ENCODE measurements around the gene PRSS36.
"Not testable (repeated sequence)": the region's sequence is repeated elsewhere in the genome, so short reads cannot be mapped to it uniquely, and the experiment has no call there.

Gene PRSS36

DNA sequence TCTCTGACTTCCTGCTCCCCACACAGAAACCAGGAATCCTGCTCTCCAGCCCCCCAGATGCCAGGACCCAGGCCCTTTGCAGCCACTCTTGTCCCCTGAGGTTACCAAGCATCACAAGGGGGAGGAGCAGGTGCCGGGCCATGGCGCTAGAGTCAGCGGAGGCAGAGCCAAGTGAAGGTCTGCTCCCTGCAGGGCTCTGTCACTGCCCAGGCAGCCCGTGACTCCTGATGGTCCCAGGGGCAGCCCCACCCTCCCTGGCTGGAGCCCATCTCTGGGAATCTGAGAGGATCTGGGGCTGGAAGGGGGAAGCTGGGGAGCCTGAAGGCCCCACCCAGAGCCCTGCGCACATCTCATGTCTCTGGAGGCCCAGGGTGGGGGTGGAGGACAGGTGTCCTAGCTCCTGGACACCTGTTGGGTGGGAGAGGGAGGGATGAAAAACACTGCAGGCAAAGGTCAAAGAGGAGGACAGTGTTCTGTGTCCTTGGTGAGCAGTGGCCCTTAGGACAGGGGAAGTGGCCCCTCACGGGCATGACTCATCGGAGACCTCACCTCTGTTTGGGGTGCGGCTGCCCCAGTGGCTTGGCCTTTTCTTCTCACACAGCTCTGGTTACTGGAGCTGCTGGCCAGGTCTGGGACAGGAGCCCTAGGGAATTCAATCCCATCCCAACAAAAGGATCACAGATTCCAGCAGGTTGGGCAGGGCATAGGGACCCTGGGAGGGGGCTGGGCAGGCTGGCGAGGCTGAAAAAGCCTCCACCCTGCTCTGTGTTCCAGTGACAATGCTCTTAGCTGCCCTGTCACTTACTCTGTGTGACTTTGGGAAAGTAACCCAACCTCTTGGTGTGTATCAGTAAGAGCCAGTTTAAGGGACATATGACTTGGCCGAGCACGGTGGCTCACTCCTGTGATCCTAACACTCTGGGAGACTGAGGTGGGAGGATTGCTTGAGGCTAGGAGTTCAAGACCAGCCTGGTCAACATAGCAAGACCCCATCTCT is at the start of gene PRSS36:
Gene PRSS36, minus strand, starts transcription at position 173 of the 997 bp plus-strand sequence. Its CDS starts 31 bp downstream, at position 142.
- no peak for DNase-seq (ENCODE audit: low read depth in 2 of 2, low spot score in 1 of 2)

DNA sequence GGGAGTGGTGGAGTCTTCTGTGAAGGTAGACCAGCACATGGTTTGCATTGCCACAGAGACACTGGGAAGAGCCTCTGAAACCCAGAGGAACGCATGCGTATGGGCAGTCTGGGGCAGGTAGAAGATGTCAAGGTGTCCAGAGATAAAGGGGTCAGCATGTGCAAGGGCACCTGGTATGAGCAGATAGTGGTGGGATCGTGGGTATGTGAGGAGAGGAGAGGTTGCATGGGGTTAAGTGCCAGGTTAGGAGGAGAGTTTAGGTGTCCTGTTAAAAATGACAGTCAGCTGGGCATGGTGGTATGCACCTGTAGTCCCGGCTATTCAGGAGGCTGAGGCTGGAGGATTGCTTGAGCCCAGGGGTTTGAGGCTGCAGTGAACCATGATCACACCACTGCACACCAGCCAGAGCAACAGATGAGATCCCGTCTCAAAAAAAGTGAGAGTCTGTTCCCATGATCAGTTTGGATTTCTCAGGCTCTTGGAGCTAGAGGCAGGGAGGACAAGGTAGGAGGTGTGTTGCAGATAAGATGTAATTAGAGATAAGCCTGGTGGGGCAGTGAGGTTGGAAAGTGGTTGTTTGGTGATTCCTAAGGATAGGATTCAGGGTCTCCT is 49.7 kb upstream of the PRSS36 start:
- DNase-seq (ENCODE audit: low read depth in 2 of 2, low spot score in 1 of 2) = no peak

DNA sequence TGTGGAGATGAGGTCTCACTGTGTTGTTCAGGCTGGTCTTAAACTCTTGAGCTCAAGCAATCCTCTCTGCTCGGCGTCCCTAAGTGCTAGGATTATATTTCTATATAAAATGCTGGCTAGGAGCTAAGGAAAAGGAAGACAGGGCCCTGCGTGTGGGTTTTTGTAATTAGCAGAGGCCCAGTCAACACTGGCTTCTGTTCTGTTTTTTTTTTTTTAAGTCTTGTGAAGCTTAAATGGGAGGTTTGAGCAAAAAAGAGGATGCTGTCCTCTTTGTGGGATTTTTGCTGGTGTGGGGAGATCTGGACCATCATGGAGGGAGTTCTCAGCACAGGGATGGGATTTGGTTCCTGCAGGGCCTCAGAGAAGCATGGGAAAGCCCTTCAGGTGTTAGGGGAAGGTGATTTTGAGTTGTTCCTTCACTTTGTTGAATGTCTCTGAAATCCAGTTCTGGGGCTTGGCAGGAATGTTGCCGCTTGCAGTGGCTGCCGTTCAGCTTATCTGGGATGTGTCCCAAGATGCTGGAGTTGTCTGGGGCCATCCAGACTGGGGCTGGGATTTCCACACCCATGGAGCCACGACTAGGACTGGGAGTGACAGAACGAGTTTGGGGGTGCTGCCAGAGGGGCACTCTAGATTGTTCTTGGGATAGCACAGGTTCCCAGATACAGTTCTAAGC is 48.5 kb upstream of the PRSS36 start:
- no peak for DNase-seq (ENCODE audit: low read depth in 2 of 2, low spot score in 1 of 2)

DNA sequence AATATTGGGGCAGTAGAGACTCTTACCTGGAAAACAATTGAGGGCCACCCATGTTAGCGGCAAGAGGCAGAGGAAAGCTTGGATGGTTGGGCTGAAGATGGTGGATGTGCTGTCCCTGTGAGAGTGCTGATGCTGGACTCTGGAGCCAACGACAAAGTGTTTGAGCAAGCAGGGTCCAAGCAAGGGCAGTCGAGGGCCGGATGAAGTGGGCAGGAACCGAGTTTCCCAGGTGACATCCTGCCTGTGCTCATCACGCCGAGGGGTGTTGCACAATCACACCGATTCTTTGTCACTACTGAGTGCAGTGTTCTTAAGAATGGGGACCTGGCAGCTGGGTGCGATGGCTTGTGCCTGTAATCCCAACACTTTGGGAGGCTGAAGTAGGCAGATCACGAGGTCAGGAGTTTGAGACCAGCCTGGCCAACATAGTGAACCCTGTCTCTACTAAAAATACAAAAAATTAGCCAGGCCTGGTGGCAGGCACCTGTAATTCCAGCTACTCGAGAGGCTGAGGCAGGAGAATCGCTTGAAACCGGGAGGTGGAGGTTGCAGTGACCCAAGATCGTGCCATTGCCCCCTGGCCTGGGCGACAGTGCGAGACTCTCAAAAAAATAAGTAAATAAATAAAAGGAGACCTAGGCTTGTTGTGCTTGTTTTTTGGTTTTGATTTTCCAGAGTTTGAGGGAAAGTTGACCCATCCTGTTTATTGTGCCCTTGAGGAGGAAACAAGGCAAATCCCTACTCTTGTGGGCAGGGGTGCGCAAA is 46.6 kb upstream of the PRSS36 start:
- DNase-seq (ENCODE audit: low read depth in 2 of 2, low spot score in 1 of 2) = no peak

DNA sequence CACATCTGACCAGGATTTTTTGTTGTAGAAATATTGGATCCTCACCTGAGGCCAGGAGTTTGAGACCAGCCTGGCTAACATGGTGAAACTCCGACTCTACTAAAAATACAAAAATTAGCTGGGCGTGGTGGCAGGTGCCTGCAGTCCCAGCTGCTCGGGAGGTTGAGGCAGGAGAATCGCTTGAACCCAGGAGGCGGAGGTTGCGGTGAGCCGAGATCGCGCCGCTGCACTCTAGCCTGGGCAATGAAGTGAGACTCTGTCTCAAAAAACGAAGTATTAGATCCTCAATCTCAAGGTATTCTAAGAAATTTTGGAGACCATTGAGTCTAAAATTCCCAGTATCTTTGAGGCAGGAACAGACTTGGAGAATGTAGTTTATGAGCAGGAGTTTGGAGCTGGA is 46.0 kb upstream of the PRSS36 start:
- not testable (repeated sequence) for DNase-seq (ENCODE audit: low read depth in 2 of 2, low spot score in 1 of 2)

DNA sequence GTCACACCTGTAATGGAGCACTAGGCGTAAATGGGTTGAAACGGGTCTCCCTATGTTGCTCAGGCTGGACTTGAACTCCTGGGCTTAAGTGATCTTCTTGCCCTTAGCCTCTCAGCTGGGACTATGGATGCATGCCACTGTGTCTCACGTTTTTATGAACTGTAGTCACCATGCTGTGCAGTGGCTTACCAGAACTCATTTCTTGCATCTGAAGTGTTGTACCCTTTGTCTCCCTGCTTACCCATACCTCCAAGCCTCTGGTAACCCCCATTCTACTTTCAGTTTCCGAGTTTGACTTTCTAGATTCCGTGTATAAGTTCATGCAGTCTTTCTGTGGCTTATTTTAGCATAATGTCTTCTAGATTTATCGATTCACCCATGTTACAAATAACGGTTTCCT is 45.0 kb upstream of the PRSS36 start:
- DNase-seq (ENCODE audit: low read depth in 2 of 2, low spot score in 1 of 2) = no peak

DNA sequence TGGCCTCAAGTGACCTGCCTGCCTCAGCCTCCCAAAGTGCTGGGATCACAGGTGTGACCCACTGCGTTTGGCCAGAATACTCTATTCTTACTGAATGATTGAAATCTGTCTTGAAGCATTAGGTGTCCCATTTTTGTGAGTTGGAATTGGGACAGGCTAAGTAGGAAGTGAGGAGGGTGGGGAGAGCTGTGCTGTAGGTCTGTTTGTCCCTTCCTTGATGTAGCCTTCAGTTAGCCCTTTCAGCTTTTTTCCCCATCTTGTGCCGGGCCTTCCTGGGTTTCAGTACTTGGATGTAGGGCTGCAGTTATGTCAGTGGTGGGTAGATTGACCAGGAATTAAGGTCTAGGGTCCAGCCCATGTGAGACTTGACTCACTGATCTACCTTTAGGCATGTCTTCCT is 44.0 kb upstream of the PRSS36 start:
- DNase-seq (ENCODE audit: low read depth in 2 of 2, low spot score in 1 of 2) = no peak

DNA sequence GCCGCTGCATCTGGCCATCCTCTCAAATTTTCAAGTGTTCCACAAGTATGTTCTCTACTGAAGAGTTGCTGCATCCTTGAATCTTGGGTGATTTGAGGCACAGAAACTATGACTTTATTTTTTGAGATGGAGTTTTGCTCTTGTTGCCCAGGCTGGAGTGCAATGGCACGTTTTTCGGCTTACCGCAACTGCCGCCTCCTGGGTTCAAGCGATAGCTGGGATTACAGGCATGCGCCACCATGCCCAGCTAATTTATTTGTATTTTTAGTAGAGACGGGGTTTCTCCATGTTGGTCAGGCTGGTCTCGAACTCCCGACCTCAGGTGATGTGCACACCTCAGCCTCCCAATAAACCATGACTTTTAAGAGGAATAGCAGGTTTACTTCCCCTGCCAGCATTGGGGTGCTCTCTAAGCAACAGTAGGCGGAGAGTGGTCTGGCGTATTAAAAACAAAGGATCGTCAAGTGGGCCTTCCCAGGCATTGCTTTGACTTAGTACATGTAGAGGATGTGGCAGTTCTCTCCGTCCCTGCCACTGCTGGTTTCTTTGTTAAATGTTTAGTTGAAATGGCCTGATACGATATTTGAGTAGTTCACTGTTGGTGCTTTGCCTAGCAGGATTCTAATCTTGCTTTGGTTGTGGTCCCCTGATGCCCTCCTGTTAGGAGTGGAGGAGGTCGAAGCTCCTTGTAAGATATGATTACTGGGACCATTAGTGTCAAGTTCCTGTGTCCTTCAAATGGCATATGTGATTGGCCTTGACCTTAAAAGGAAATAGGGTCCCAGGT is 43.2 kb upstream of the PRSS36 start:
- no peak for DNase-seq (ENCODE audit: low read depth in 2 of 2, low spot score in 1 of 2)

DNA sequence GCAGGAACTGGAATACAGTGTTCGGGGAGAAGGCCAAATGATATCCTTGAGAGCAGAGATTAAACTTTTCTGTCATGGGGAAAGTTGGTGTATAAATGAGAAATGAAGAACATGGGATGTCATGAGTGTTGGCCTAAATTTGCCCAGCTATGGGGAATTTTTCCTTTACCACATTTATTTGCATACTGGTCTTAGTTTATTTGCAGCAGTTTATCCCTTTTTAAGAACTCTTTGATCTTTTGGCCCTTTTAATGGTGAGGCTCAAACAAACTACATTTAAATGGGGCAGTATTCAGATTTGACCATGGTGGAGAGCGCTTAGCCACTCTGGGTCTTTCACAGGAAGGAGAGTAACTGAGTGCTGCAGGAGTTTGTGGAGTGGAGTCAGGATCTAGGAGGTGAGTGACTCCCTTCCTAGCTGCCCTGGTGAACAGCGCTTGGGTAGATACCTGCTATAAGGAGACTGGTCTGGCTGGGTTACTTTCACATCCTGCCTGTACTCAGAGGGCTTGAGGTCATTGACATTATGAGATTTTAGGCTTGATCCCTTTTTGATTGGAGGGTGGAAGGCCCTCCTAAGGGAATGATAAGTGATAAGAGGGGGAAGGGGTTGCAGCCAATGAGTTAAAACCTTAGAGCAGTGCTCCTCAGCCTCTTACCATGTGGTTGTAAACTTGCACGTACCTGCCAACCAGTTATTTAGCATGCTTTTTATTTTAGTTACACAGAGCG is 42.0 kb upstream of the PRSS36 start:
- no peak for DNase-seq (ENCODE audit: low read depth in 2 of 2, low spot score in 1 of 2)

DNA sequence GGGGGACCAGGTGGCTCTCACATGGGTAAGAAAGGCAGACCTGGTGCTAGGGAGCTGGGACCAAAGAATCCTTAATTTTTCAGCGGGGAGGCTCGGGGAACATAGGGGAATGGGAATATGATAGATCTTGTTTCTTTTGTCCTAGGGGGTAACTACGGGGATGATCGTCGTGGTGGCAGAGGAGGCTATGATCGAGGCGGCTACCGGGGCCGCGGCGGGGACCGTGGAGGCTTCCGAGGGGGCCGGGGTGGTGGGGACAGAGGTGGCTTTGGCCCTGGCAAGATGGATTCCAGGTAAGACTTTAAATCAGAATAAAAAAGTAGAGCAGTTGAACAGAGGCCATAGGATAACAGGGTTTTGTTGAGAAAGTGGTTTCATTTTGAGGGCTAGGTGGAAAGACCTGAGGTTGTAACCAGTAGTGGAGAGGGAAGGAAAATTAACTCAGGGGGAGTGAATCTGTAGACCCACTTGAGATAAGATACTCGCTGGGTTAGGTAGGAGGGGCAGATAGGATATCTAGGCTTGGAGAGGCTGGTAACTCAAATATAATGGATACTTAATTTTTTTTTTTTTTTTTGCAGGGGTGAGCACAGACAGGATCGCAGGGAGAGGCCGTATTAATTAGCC is 41.1 kb upstream of the PRSS36 start:
- DNase-seq (ENCODE audit: low read depth in 2 of 2, low spot score in 1 of 2) = no peak

DNA sequence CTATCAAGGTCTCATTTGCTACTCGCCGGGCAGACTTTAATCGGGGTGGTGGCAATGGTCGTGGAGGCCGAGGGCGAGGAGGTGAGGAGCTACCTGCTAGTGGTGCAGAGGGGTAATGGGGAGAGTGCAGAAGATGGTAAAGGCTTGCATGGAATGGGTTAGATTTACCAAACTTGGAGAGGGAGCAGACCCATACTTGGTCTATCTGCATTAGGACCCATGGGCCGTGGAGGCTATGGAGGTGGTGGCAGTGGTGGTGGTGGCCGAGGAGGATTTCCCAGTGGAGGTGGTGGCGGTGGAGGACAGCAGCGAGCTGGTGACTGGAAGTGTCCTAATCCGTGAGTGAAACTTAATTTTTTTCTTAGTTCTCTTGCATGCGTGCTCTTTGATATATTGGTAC is 40.2 kb upstream of the PRSS36 start:
- no peak for DNase-seq (ENCODE audit: low read depth in 2 of 2, low spot score in 1 of 2)

DNA sequence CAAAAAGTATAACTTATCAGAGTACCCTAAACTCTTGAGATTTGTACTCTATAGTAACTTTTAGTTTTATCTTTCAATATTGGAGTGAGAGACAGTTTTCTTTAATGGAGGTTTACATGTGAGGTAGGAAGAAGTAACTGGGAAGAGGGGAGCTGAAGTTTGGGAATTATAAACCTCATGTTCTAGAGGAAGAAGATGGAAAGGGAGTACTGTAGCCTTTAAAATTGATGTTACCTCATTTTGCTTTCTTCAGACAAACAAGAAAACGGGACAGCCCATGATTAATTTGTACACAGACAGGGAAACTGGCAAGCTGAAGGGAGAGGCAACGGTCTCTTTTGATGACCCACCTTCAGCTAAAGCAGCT is 39.5 kb upstream of the PRSS36 start:
- DNase-seq (ENCODE audit: low read depth in 2 of 2, low spot score in 1 of 2) = no peak

DNA sequence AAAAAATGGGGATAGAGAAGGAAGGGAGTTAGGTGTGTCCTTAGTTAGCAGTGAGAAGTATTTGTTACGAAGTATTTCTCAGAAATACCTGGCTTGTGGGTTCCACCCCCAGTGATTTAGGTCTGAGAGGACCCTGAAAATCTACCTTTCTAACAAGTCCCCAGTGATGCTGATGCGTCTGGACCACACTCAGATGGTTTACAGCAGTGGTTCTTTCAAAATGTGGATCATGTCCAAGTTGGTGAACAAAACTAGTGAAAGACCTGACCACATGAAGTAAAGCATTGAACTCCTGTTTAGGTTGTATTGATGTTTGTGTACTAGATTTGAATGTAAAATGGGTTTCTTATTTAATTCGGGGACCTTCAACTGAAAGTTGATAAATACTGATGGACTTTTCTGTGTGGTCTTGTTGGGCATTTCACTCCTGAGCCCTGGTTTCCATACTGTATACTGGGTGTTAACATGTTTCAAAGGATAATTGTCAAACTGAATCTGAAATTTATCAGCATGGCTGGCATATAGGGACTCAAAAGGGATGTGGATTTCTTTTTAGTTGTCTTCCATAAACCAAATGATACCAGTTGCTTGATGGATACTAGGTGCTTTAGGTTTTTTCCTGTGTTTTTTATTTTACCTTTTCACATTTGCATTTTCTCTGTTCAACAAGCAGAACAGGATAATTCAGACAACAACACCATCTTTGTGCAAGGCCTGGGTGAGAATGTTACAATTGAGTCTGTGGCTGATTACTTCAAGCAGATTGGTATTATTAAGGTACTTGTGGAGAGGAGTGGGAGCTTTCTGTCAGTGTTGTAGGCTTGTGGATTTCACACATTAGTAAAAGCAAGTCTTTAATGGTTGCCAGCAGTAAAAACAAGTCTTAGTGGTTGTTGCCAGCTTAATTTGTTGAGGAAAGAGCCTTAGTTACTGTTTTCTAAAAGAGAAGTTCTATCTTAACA is 38.9 kb upstream of the PRSS36 start:
- no peak for DNase-seq (ENCODE audit: low read depth in 2 of 2, low spot score in 1 of 2)

DNA sequence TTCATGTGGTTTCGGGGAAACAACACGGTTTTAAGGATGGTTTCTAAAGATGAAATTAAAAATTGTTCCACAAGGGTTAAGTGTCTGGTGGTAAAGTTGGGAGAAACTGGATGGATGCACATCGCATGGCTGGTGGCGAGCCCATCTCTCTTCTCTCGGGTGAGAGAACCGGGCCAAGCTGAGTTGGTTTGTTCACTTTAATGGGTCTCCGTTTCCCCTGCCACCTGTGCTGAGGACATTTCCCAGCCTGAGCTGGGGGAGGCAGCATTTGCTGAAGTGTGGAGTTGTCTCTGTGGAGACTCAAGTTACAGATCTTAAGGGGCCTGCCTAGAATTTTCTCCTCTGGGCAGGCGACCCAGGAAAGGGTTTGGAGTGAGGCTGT is 37.9 kb upstream of the PRSS36 start:
- no peak for DNase-seq (ENCODE audit: low read depth in 2 of 2, low spot score in 1 of 2)

DNA sequence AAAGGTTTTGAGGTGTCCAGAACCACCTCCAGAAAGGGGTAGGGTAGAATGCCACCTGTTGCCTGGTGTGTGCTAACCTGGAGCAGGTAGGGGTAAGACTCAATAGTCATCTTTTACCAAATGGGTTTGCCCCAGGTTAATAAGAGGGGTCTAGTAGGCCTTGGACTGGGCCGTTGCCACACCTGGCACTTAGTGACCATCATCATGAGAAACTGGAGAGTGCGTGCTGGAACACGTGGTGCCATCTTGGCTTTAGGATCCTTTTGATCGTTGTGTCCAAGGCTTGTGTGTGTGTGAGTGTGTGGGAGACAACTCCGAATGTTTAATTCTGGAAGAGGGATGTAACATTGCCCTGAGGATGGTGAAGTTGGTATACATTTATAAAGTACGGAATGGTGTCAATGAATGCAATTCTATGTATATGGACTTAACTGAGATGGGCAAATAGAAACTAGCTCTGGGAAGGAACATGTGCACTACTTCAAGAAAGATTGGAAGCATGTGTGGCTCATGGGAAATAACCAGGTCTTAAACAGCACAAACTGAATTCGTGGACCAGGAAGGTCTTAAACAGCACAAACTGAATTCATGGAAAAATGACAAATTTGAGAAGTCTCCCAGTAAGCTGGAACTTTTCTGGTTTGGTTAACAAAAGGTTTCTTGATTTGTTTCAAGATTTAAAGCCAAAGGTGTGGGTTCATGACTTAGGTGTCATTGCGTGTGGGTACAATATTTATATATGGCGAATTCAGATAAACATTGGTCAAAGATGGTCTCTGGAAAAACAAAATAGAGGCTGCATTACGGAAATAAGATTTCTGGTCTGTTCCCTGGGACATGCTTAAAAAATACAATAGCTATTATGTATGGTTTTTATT is 37.3 kb upstream of the PRSS36 start:
- DNase-seq (ENCODE audit: low read depth in 2 of 2, low spot score in 1 of 2) = no peak

DNA sequence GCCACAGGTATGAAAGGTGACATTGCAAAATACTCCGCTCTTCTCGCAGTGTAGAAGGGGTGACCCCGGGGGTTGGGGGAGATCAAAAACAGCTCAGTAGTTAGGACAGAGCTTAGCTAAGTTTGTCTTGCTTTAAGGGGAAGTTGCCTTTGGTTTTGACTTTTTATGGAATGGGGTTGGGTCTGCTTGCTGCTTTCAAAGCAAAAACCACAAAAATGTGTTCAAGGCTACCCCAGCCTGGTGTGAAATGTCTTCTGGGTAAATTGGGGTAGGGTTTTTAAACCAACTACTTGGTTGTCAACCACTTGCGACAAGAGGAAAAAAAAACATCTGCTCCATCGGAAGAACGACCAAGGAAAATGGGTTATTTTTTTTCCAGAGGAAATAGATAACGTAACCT is 36.3 kb upstream of the PRSS36 start:
- DNase-seq (ENCODE audit: low read depth in 2 of 2, low spot score in 1 of 2) = no peak

DNA sequence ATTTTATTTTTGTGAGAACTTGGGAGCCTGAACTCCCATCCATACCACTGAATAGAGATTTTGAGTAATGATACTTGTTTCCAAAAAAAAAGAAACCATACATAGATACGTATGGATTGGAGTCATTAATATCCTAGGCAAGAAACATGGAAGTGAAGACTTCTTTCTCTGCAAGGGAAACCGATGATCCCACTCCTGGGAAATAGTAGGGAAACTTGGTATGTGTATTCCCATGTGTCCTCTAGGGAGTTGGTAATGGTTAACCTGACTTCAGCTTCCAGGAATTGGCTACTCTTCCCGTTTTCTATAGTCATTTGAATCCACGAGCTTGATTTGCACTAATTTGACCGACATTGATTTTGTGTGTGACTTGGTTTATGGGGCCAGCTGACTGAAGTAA is 35.5 kb upstream of the PRSS36 start:
- DNase-seq (ENCODE audit: low read depth in 2 of 2, low spot score in 1 of 2) = no peak
